Prostate gland (tissue), 2 donors: Measurements from ENCODE around the gene TMCO1. TPM values are rescaled to one million over a fixed set of nuclear protein-coding genes. Genes with fewer than 3 reads are reported as not detected.

Source experiments
- DNase-seq: peaks from one replicate; pipeline ENCODE4 v3.0.0-alpha.2; 2019; ENCODE audit warnings: low spot score
- H3K27ac ChIP-seq, 2 donors: fragments of 200-600 bp; sonication (generic); 2 replicates each; pipeline ENCODE4 v1.5.1; 2017 to 2019
- H3K27me3 ChIP-seq: fragments of 200-600 bp; sonication (generic); replicated peaks from 2 replicates; pipeline ENCODE4 v1.5.1; 2019; ENCODE audit not compliant: insufficient read depth
- H3K36me3 ChIP-seq, 2 donors: fragments of 200-600 bp; sonication (generic); 1 replicate in 1 of 2; 2 replicates in 1 of 2; pipeline versions ENCODE4 v1.5.1 to v1.8.1; 2017 to 2019
- H3K4me1 ChIP-seq: fragments of 200-600 bp; sonication (generic); replicated peaks from 2 replicates; pipeline ENCODE4 v1.5.1; 2019
- H3K4me3 ChIP-seq, 2 donors: fragments of 200-600 bp; sonication (generic); 2 replicates each; pipeline ENCODE4 v1.5.1; 2017 to 2019
- H3K9me3 ChIP-seq: fragments of 200-600 bp; sonication (generic); 2 replicates; pipeline ENCODE4 v1.5.1; 2017
- POLR2A ChIP-seq: fragments of 450-650 bp; IDR thresholded peaks from one replicate; pipeline ENCODE4 v1.6.1; 2016; ENCODE audit warnings: antibody characterized with exemption, mild to moderate bottlenecking
- POLR2AphosphoS5 ChIP-seq: sonication (generic); formaldehyde crosslinking; IDR thresholded peaks from one replicate; pipeline ENCODE4 v1.6.1; 2017; ENCODE audit warnings: antibody characterized with exemption
- WGBS: methylation state at CpG from one replicate; pipeline ENCODE4 v1.1.5; 2018; 5-methylcytosine and 5-hydroxymethylcytosine counted together
- intact Hi-C: fragments of 100-400 bp; cut with DNase I; formaldehyde crosslinking; loops from one replicate; pipeline ENCODE4 v1.14.2; 2022
- total RNA-seq, 2 donors: library from RNA; depleted of rRNA; stranded (reverse); fragments of >200 nt; gene quantifications; one replicate each; pipeline ENCODE4 v1.1.0, GENCODE V29; 2016
- TF ChIP-seq, protein P1 (sequence below), 4 experiments: fragments of 200-600 bp in 2 of 4; fragments of 450-650 bp in 2 of 4; sonication (generic) in 2 of 4; IDR thresholded peaks; 1 replicate in 3 of 4; 2 replicates in 1 of 4; pipeline ENCODE4 v1.5.1; 2016 to 2019; ENCODE audit warnings: antibody characterized with exemption in 4 of 4, mild to moderate bottlenecking in 2 of 4, moderate library complexity in 2 of 4

TMCO1 gene
- total RNA-seq, 2 donors from 2014 or later: 90.8 to 120 TPM

DNA sequence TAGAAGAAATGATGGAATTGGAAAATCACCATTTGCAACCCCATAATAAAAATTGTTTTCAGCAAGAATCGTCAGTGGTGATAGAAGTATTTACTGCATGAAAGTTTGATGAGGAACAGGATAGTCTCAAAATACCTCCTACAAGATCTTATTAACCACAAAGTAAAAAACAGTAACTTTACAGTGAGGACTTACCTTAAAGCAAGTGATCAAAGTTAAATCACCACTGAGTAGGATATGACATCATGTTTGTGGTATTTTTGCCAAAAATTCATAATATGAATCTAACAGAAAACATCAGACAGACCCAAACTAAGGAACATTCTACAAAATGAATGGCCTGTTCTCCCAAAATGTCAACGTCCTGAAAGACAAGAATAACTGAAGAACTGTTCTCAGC lies 90.2 kb downstream of the TMCO1 start:
- Histone ChIP-seq H3K27ac (no peak overlapping the region), H3K36me3 (peaks cover 0 to 19% of the 10 kb centered on the region in 2 donors), H3K4me3 (no peak overlapping the region), H3K27me3 (no peaks in the 10 kb centered on the region), H3K4me1 (no peaks in the 10 kb centered on the region), H3K9me3 (no peaks in the 10 kb centered on the region)
- no peak for TF ChIP-seq POLR2AphosphoS5
- TF ChIP-seq POLR2A: no peak
- TF ChIP-seq, protein P1, sequence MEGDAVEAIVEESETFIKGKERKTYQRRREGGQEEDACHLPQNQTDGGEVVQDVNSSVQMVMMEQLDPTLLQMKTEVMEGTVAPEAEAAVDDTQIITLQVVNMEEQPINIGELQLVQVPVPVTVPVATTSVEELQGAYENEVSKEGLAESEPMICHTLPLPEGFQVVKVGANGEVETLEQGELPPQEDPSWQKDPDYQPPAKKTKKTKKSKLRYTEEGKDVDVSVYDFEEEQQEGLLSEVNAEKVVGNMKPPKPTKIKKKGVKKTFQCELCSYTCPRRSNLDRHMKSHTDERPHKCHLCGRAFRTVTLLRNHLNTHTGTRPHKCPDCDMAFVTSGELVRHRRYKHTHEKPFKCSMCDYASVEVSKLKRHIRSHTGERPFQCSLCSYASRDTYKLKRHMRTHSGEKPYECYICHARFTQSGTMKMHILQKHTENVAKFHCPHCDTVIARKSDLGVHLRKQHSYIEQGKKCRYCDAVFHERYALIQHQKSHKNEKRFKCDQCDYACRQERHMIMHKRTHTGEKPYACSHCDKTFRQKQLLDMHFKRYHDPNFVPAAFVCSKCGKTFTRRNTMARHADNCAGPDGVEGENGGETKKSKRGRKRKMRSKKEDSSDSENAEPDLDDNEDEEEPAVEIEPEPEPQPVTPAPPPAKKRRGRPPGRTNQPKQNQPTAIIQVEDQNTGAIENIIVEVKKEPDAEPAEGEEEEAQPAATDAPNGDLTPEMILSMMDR (IDR thresholded peaks at IDR 0.05): no peak
- WGBS: 0% methylated on average over 2 of the region's 2 CpGs
- intact Hi-C loops: no loop called here
- DNase-seq: no peak

Other genes with a start within 250 kb of the TMCO1 start
- not detected for gene LRRC52, start 224.9 kb downstream of the TMCO1 start, total RNA-seq
- gene MGST3, start 137.6 kb downstream of the TMCO1 start, total RNA-seq: 100 to 1,000 TPM; 209 to 270 TPM
- gene ALDH9A1, start 70.3 kb downstream of the TMCO1 start, total RNA-seq: 100 to 1,000 TPM; 172 to 206 TPM
- 10 to 100 TPM; 23.8 to 25.9 TPM for gene UCK2, start 58.7 kb upstream of the TMCO1 start, total RNA-seq